Measurements from ENCODE around the gene DEPDC5.

The DEPDC5 gene

DNA sequence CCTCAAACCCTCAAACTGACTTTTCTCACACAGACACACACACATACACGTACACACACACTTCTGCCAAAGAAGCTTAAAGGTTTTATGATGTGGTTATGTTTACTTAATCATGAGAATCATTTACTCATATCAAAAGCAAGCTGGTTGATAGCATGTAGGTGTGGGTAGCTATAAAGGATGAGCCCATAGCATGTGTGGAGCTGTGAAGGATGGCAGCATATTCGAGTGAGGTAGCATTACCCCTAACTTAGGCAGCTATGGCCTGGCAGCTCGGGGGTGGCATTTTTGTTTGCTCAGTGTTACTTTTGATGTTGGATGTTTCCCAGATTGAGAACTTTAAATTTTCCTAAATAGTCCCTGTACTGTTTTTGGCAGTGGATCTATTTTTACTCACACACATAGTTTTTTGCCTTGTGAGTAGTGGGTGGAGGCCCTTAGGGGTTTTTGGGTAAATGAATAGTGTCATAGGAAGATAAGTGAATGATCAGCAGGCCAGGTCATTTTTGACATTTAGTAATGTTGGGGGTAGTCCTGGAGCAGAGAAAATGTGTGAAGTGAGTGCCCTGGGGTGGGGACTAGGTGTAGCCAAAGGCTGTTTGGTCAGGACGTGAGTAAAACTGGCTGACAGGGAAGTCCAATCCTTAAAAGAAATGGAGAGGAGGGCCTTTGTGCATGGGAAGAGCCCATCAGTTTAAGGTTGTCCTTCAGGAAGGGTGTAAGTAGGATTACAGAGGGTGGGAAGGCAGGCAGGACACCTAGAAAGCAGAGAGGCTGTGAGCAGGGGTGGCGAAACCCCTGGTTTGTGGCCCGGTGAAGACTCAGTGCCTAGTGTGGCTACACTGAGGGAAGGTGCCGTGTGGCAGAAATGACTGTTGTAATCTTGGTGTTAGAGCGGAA is 197.6 kb downstream of the DEPDC5 start:
- no peak for DNase-seq (ENCODE audit: low read depth)

- DNase-seq (ENCODE audit: low read depth), result no peak
These were observed 198.2 kb downstream of the DEPDC5 start for GRCh38 chr22:31952094-31952401.

GRCh38 chr22:31952472-31952871 is 198.7 kb downstream of the DEPDC5 start:
- peak; percentile 76 for DNase-seq (ENCODE audit: low read depth)

DNA sequence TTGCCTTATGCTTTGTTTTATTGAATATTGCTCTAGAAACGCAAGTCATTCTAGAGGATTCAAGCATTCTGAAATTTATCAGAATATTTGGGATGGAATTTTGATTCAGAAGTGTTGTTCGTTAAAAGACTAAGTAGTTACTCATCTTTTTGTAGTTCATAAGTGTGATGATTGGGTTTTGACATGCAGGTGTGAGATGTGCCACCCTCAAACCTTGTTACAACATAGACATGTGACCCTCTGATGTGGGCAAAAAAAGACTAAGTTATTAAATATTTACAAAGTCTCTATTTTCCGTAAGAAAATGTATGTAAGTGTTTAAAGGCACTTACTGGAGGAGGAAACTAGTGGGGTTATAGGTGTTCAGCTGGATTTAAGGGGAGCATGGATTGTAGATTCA is 199.4 kb downstream of the DEPDC5 start:
- no peak for DNase-seq (ENCODE audit: low read depth)

- no peak for DNase-seq (ENCODE audit: low read depth)
These were observed 201.0 kb downstream of the DEPDC5 start for GRCh38 chr22:31954535-31955523.

GRCh38 chr22:31956360-31956759 is 202.5 kb downstream of the DEPDC5 start:
- DNase-seq (ENCODE audit: low read depth), result no peak
